Measurements from ENCODE around the gene ZGRF1.

- TF ChIP-seq EZH2 (IDR thresholded peaks at IDR 0.05; ENCODE audit: insufficient read depth, poor library complexity, severe bottlenecking) = no peak
- TF ChIP-seq EZH2phosphoT487 (IDR thresholded peaks at IDR 0.05; ENCODE audit: insufficient read depth, low read depth) = no peak
Observed at GRCh38 chr4:112664611-112665010, 27.9 kb upstream of the ZGRF1 start.
